ENCODE results near the gene EVA1B.

The EVA1B gene

DNA sequence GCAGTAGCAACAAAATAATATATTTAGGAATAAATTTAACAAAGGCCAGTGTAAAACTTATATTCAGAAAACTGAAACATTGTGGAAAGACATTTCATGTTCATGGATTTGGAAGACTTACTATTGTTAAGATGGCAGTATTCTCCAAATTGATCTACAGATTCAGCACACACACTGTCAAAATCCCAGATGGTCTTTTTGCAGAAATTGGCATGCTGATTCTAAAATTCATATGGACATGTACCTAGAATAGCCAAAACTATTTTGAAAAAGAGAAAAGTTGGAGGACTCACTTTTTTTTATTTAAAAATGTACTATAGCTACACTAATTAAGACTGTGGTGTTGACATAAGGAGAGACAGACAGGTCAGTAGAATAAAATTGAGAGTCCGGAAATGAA is 49.2 kb downstream of the EVA1B start:
- DNase-seq: no peak

GRCh38 chr1:36273024-36273423 is 50.4 kb downstream of the EVA1B start:
- no peak for DNase-seq
